ENCODE data around the gene ZBTB7B. TPM values are rescaled to one million over a fixed set of nuclear protein-coding genes. Genes with fewer than 3 reads are reported as not detected.

ZBTB7B gene
- 8.3 and 10.6 TPM in 2 replicates for total RNA-seq (2014; rRNA removed; shearing (Covaris generic))

DNA sequence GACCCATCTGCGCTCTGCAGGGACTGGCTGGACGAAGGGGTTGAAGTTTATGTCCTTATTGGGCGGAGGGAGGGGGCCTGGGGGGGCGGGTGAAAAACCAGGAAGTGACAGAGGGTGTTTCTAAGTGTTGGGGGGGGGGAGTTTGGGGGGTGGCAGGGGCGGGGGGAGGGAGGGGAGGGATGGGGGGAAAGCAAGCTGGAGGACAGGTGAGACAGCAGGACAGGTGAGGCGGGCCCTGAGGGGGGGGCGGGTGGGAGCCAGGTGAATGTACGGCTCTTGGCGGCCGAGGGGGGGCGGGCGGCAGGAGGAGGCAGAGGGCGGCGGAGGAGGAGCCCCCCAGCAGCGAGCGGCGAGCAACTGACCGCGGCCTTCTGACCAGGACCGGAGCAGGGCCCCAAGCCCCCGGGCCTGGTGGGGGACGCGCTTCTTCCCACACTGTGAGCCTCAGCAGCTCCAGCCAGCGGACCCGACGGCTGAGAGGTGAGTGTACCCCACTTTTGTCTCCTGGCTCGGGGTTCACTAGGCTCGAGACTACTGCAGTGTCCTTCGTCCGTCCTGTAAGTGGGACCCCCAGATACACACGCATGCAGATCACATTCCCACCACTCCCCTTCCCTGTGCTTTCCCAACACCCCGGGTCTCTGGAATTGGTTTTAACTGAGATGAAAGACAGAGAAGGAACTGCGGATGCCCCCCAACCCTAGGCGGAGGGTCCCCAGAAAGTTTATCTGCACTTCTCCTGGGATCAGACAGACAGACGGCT, at the start of gene ZBTB7B:
Gene ZBTB7B, plus strand, starts transcription at position 339 of the 763 bp plus-strand sequence. CDS start 11,859 bp downstream, outside the sequence.
- DNase-seq (ENCODE audit: low spot score) = no peak

GRCh38 chr1:154953611-154954038, 49.0 kb upstream of the ZBTB7B start:
- no peak for DNase-seq (ENCODE audit: low spot score)

- DNase-seq (ENCODE audit: low spot score) = no peak
These were observed 48.1 kb upstream of the ZBTB7B start for GRCh38 chr1:154954541-154954940.

- peak; percentile 46 for DNase-seq (ENCODE audit: low spot score)
These were observed 47.4 kb upstream of the ZBTB7B start for GRCh38 chr1:154955039-154955717.

DNA sequence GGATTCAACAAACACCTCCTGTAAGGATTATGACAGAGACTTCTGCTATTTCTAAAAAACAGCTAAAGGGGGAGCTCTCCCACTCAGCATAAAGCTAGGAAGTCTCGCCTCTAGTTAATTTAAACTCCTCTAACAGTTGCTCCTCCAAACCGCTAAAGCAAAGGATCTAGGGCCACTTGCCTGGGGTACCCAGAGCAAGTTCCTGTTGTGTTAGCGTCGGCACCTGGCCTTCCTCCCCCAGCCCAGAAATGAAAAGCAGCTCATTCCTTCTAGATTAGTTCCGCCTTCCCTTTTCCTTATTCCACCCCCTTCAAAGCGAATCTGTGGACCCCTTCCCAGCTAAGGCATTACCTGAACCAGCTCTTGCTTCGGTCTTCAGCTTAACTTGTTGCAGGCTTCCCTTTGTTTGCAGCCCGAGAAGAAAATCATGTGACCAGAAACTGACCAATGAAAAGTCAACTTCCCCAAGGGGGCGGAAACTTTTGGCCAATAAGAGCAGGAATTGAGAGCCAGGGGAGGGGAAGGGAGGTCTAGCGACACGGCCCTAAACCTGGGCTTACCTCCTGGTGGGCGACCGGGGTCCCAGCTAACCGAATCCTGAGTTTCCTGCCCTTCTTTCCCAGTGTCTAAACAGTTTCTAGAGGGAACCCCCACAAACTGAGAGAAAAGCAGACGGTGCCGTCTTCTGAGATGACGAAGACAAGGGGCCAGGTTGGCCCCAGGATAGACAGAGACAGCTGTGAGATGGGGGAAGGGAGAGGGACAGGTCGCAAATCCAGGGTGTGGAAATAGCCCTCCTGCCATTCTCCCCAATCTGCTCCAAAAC, 46.7 kb upstream of the ZBTB7B start, which contains the start of gene PBXIP1:
Gene PBXIP1, minus strand, starts transcription at position 382 of the 826 bp plus-strand sequence. CDS start 2,378 bp downstream, outside the sequence.
- peak; percentile 80 for DNase-seq (ENCODE audit: low spot score)

GRCh38 chr1:154956544-154956941, 46.1 kb upstream of the ZBTB7B start:
- no peak for DNase-seq (ENCODE audit: low spot score)

- DNase-seq (ENCODE audit: low spot score) = no peak
These were observed 45.4 kb upstream of the ZBTB7B start for GRCh38 chr1:154957091-154957657.

DNA sequence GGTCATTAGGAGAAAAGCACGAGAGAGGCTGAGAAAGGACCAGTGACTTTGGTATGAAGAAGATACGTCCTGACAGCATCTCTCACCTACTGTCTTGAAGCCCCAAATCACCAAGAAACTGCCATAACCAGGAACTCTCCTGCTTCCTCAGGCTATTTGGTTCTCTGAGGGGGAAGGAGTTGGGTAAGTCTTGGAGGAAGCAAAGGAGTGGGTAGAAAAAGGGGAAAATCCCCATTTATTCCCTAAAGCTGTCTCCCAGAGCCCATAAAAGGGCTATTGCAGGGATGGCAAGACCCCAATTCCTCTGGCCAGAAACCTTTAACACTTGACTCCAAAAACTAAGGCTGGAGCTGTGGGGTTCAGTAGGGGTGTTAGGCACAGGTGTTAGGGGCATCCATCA, 44.6 kb upstream of the ZBTB7B start:
- no peak for DNase-seq (ENCODE audit: low spot score)

DNA sequence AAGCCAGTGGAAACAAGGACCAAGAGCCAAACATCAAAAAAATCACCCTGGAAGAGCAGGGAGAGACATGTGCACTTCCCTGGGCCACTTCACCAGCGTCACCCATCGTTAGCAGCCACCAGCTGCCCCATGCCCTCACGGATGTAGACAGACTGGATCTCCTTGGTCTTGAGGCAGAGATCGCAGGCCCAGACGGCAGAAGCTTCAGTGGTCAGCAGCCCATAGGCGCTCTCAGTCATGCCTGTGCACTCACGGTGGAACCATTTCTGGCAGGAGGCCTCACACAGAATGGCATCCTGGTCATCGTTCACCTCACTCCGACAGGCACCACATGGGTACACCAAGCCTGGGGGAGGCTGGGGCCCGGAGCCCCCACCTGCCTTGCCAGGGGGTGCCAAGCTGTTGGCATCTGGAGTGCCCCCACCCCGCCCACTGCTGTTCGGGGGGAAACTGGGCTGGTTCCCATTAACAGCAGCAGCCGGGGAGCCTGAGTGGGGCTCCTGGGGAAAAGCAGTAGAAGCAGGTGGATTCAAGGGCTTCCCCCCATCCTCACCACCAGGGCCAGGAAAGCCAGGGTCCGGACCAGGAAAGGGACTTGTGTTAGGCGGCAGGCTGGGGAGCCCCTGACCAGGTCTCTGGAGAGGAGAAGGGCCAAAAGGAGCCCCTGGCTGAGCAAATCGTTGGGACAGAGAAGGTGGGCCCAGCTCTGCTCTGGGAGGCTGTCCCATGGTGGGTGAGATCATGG, 43.7 kb upstream of the ZBTB7B start:
- DNase-seq (ENCODE audit: low spot score) = no peak

- no peak for DNase-seq (ENCODE audit: low spot score)
These were observed 43.2 kb upstream of the ZBTB7B start for GRCh38 chr1:154959426-154959780.

GRCh38 chr1:154960446-154961136, 42.0 kb upstream of the ZBTB7B start:
- DNase-seq (ENCODE audit: low spot score) = no peak

GRCh38 chr1:154961207-154962155, 41.1 kb upstream of the ZBTB7B start, which contains the start of gene PYGO2:
Gene PYGO2, minus strand, starts transcription at chr1:154961782. Its CDS starts 206 bp downstream, at chr1:154961576.
- peak; percentile 66 for DNase-seq (ENCODE audit: low spot score)

DNA sequence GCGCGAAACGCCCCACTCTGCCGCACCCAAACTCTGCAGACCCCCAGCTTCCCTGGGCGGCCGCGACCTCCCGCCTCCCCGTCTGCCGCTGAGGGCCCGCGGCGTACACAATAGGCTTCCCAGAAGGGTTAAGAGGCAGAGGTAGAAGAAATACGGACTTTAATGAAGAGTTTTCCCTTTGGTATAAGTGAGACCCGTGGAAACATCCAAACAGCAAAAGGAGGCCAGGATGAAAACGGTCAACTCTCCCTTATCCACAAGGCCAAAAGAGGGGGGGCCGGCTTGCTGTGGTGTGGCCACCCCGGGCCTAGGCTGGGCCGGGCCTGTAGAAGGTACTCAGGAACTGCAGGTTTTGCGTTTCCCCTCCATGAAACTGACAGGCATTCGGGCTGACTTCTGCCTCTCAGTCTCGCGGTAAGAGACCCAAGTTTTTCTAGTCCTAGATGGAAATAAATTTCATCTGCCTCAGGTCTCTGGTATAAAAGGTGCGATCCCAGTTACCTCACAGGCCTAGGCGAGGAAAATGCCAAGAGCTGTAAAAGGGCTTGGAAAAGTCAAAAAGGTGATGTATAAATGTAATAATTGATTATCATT, 40.3 kb upstream of the ZBTB7B start:
- DNase-seq (ENCODE audit: low spot score) = no peak

- no peak for DNase-seq (ENCODE audit: low spot score)
These were observed 39.7 kb upstream of the ZBTB7B start for GRCh38 chr1:154962795-154963330.

DNA sequence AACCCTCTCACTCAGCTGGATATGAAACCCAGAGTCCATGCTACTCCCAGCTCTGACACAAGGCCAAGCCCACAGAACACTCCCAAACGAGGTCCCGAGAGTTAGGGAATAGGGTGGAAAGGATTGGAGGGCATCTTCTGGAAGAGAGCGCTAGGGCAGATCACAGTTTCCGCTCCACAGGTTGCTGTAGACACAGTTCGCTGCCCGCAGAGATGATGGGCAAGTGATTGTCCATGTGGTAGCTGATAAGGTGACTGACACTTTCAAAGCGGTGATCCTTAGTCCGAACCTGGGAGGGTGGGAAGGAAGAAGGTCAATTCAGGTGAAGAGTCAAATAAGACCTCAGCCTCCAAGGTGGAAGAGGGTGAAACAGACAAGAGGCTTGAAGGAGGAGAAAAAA, 39.0 kb upstream of the ZBTB7B start:
- DNase-seq (ENCODE audit: low spot score) = no peak

GRCh38 chr1:154964359-154964758, 38.2 kb upstream of the ZBTB7B start:
- DNase-seq (ENCODE audit: low spot score) = no peak

DNA sequence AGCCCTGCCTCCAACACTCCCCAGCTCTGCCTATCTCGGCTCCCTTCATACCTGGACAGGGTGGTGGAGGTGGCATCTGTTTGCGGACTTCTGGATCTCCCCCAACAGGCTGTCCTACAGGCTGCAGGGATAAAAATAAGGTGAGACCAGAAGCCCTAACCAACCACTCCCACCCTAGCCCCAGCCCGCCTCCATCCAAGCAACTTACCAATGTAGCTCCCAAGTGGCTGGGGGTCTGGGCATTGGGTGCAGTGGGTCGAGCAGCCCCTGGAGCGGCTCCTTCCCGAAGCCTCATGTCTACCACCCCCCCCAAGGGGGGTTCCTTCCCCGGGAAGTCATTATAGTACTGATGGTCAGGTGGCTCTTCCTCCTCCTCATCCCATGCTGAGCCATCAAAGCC, 36.5 kb upstream of the ZBTB7B start:
- no peak for DNase-seq (ENCODE audit: low spot score)

- DNase-seq (ENCODE audit: low spot score) = no peak
These were observed 35.2 kb upstream of the ZBTB7B start for GRCh38 chr1:154967331-154967950.
